SK-N-SH (cell line): ENCODE measurements around the gene MYNN.

Experiments used
- EP300 ChIP-seq, 2 experiments: IDR thresholded peaks; 2 replicates each; pipeline versions ENCODE4 v1.4.0 to v1.6.1; 2012; ENCODE audit warnings: borderline replicate concordance in 1 of 2, low read depth in 1 of 2, low read length in 1 of 2
- FOSL2 ChIP-seq: IDR thresholded peaks from 2 replicates; pipeline ENCODE4 v1.4.0; 2012; ENCODE audit warnings: low read depth, mild to moderate bottlenecking, moderate library complexity, borderline replicate concordance
- POLR2AphosphoS5 ChIP-seq: IDR thresholded peaks from 2 replicates; pipeline ENCODE4 v1.6.1; 2012; ENCODE audit warnings: low read depth, low read length
- RXRA ChIP-seq: IDR thresholded peaks from 2 replicates; pipeline ENCODE4 v1.4.0; 2012; ENCODE audit warnings: low read depth, mild to moderate bottlenecking, borderline replicate concordance
- SMC3 ChIP-seq: IDR thresholded peaks from 2 replicates; pipeline ENCODE4 v1.6.1; 2012; ENCODE audit warnings: low read depth, low read length, improper control_type of control experiment
- TEAD4 ChIP-seq: IDR thresholded peaks from 2 replicates; pipeline ENCODE4 v1.4.0; 2012; ENCODE audit warnings: mild to moderate bottlenecking, borderline replicate concordance; ENCODE audit not compliant: insufficient read depth
- USF1 ChIP-seq: IDR thresholded peaks from 2 replicates; pipeline ENCODE4 v1.4.0; 2012; ENCODE audit warnings: low read depth, borderline replicate concordance
- YY1 ChIP-seq: IDR thresholded peaks from 2 replicates; pipeline ENCODE4 v1.4.0; 2012; ENCODE audit warnings: low read depth, mild to moderate bottlenecking
- TF ChIP-seq, protein P1 (sequence below): fragments of 200-600 bp; sonication (generic); IDR thresholded peaks from 2 replicates; pipeline ENCODE4 v1.6.1; 2017; ENCODE audit warnings: antibody characterized with exemption, mild to moderate bottlenecking, moderate library complexity
- TF ChIP-seq, protein P2 (sequence below): fragments of 150-350 bp; IDR thresholded peaks from 2 replicates; pipeline ENCODE4 v1.6.1; 2017; ENCODE audit warnings: antibody characterized with exemption, low read length, low read depth, borderline replicate concordance
- TF ChIP-seq, protein P3 (sequence below): IDR thresholded peaks from 2 replicates; pipeline ENCODE4 v1.6.1; 2012; ENCODE audit warnings: mild to moderate bottlenecking, low read depth, low read length, moderate library complexity

DNA sequence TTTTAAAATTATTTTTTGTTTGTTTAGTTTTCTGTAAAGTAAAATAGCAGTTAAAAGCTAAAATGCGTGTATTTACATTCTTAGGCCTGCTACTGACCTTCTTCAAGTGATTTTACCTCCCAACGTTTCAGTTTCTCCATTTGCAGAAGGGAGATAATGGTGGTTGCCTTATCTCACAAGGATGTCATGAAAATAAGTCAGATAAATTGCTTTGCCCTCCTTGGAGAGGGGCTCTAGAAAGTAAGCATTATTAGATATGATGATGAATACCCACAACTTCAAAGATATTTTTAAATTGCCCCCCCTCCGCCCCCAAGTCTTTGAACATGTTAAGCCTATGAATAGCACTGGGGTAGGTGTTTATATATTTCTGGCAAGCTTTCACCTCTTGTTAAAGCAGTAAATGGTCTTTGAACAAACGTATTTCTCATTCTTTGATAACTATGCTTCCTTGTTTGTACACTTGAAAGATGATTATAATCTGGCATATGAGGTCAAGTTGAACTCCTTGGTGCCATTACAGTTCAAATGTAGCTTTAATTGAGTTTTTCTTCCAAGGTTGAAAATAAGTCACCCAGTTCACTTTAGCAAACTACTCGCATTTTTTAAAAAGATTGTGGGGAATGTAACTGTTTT is 14.7 kb upstream of the MYNN start:
- TF ChIP-seq TEAD4 (no peak), RXRA (no peak), EP300 (IDR thresholded peaks at IDR 0.05; ENCODE audit: borderline replicate concordance in 1 of 2, low read depth in 1 of 2, low read length in 1 of 2) (no peak), POLR2AphosphoS5 (no peak), FOSL2 (no peak), USF1 (no peak), SMC3 (no peak), YY1 (no peak)
- TF ChIP-seq, protein P1, sequence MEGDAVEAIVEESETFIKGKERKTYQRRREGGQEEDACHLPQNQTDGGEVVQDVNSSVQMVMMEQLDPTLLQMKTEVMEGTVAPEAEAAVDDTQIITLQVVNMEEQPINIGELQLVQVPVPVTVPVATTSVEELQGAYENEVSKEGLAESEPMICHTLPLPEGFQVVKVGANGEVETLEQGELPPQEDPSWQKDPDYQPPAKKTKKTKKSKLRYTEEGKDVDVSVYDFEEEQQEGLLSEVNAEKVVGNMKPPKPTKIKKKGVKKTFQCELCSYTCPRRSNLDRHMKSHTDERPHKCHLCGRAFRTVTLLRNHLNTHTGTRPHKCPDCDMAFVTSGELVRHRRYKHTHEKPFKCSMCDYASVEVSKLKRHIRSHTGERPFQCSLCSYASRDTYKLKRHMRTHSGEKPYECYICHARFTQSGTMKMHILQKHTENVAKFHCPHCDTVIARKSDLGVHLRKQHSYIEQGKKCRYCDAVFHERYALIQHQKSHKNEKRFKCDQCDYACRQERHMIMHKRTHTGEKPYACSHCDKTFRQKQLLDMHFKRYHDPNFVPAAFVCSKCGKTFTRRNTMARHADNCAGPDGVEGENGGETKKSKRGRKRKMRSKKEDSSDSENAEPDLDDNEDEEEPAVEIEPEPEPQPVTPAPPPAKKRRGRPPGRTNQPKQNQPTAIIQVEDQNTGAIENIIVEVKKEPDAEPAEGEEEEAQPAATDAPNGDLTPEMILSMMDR, result no peak
- TF ChIP-seq, protein P2, sequence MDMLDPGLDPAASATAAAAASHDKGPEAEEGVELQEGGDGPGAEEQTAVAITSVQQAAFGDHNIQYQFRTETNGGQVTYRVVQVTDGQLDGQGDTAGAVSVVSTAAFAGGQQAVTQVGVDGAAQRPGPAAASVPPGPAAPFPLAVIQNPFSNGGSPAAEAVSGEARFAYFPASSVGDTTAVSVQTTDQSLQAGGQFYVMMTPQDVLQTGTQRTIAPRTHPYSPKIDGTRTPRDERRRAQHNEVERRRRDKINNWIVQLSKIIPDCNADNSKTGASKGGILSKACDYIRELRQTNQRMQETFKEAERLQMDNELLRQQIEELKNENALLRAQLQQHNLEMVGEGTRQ, result no peak
- TF ChIP-seq, protein P3, sequence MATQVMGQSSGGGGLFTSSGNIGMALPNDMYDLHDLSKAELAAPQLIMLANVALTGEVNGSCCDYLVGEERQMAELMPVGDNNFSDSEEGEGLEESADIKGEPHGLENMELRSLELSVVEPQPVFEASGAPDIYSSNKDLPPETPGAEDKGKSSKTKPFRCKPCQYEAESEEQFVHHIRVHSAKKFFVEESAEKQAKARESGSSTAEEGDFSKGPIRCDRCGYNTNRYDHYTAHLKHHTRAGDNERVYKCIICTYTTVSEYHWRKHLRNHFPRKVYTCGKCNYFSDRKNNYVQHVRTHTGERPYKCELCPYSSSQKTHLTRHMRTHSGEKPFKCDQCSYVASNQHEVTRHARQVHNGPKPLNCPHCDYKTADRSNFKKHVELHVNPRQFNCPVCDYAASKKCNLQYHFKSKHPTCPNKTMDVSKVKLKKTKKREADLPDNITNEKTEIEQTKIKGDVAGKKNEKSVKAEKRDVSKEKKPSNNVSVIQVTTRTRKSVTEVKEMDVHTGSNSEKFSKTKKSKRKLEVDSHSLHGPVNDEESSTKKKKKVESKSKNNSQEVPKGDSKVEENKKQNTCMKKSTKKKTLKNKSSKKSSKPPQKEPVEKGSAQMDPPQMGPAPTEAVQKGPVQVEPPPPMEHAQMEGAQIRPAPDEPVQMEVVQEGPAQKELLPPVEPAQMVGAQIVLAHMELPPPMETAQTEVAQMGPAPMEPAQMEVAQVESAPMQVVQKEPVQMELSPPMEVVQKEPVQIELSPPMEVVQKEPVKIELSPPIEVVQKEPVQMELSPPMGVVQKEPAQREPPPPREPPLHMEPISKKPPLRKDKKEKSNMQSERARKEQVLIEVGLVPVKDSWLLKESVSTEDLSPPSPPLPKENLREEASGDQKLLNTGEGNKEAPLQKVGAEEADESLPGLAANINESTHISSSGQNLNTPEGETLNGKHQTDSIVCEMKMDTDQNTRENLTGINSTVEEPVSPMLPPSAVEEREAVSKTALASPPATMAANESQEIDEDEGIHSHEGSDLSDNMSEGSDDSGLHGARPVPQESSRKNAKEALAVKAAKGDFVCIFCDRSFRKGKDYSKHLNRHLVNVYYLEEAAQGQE, result no peak
